Breast epithelium (tissue), 4 donors: ENCODE results near the gene CHN1. TPM values are rescaled to one million over a fixed set of nuclear protein-coding genes. Genes with fewer than 3 reads are reported as not detected.

ENCODE experiments used
- DNase-seq, 2 donors: peaks; one replicate each; pipeline ENCODE4 v3.0.0-alpha.2; 2019; ENCODE audit warnings: low spot score in 2 of 2
- H3K27ac ChIP-seq, 2 donors: fragments of 200-600 bp; sonication (generic) in 1 of 2; one replicate each; pipeline ENCODE4 v1.5.1; 2016 to 2019; ENCODE audit warnings: mild to moderate bottlenecking in 1 of 2
- H3K27me3 ChIP-seq, 2 donors: fragments of 200-600 bp; sonication (generic) in 1 of 2; one replicate each; pipeline versions ENCODE4 v1.5.1 to v1.6.0; 2017 to 2019; ENCODE audit warnings: control low read depth in 1 of 2, mild to moderate bottlenecking in 1 of 2
- H3K36me3 ChIP-seq: fragments of 200-600 bp; one replicate; pipeline ENCODE4 v1.5.1; 2019
- H3K4me1 ChIP-seq, 2 donors: fragments of 200-600 bp; sonication (generic); one replicate each; pipeline ENCODE4 v1.5.1; 2016 to 2019; ENCODE audit warnings: control low read depth in 1 of 2
- H3K4me3 ChIP-seq, 3 donors: fragments of 200-600 bp; sonication (generic); 1 replicate in 2 of 3; 2 replicates in 1 of 3; pipeline ENCODE4 v1.5.1; 2016 to 2019; ENCODE audit warnings: mild to moderate bottlenecking in 3 of 3, moderate library complexity in 2 of 3
- H3K9me3 ChIP-seq, 2 donors: fragments of 200-600 bp; sonication (generic) in 1 of 2; one replicate each; pipeline ENCODE4 v1.5.1; 2016 to 2019; ENCODE audit warnings: control low read depth in 1 of 2
- CTCF ChIP-seq, 3 donors: fragments of 450-650 bp; IDR thresholded peaks; one replicate each; pipeline ENCODE4 v1.5.1; 2016 to 2017; ENCODE audit warnings: antibody characterized with exemption in 3 of 3, mild to moderate bottlenecking in 3 of 3, moderate library complexity in 3 of 3
- POLR2A ChIP-seq: fragments of 450-650 bp; IDR thresholded peaks from one replicate; pipeline ENCODE4 v1.6.1; 2016; ENCODE audit warnings: antibody characterized with exemption, mild to moderate bottlenecking, moderate library complexity
- POLR2AphosphoS5 ChIP-seq, 3 donors: sonication (generic); formaldehyde crosslinking; IDR thresholded peaks; one replicate each; pipeline ENCODE4 v1.6.1; 2017; ENCODE audit warnings: antibody characterized with exemption in 3 of 3
- intact Hi-C: fragments of 100-400 bp; cut with DNase I; formaldehyde crosslinking; loops from one replicate; pipeline ENCODE4 v1.15.1; 2023; ENCODE audit warnings: low total_unique reads
- total RNA-seq, 3 donors: library from RNA; depleted of rRNA; stranded (reverse); fragments of >200 nt; gene quantifications; one replicate each; pipeline ENCODE4 v1.1.0, GENCODE V29; 2016

The CHN1 gene
- total RNA-seq, 3 donors from 2014 or later: 9.8 to 14.7 (median 13.4) TPM

- Histone ChIP-seq H3K27me3 (no peaks in the 10 kb centered on the region), H3K4me1 (no peaks in the 10 kb centered on the region), H3K4me3 (no peak overlapping the region), H3K9me3 (no peaks in the 10 kb centered on the region), H3K36me3 (no peaks in the 10 kb centered on the region), H3K27ac (no peak overlapping the region)
- DNase-seq: no peak
- TF ChIP-seq POLR2AphosphoS5 (IDR thresholded peaks at IDR 0.05) (no peak), POLR2A (no peak), CTCF (IDR thresholded peaks at IDR 0.05) (no peak)
- intact Hi-C loops: no loop called here
Measured at GRCh38 chr2:174868878-174869277, 136.3 kb downstream of the CHN1 start.

GRCh38 chr2:174866421-174866820 lies 138.8 kb downstream of the CHN1 start:
- intact Hi-C loops: no loop called here
- H3K4me3 ChIP-seq: no peak overlapping the region
- DNase-seq: no peak
- no peaks in the 10 kb centered on the region for H3K4me1 ChIP-seq
- H3K36me3 ChIP-seq: no peaks in the 10 kb centered on the region
- no peak for TF ChIP-seq POLR2A
- TF ChIP-seq POLR2AphosphoS5 (IDR thresholded peaks at IDR 0.05): no peak
- TF ChIP-seq CTCF (IDR thresholded peaks at IDR 0.05): no peak
- no peak overlapping the region for H3K27ac ChIP-seq
- no peaks in the 10 kb centered on the region for H3K27me3 ChIP-seq
- H3K9me3 ChIP-seq: no peaks in the 10 kb centered on the region

- Histone ChIP-seq H3K27me3 (no peaks in the 10 kb centered on the region), H3K4me3 (no peak overlapping the region), H3K9me3 (no peaks in the 10 kb centered on the region), H3K36me3 (no peaks in the 10 kb centered on the region), H3K4me1 (no peaks in the 10 kb centered on the region), H3K27ac (no peak overlapping the region)
- no peak for DNase-seq
- TF ChIP-seq POLR2AphosphoS5 (IDR thresholded peaks at IDR 0.05): no peak
- intact Hi-C loops: no loop called here
Measured at GRCh38 chr2:174863183-174863582, 142.0 kb downstream of the CHN1 start.

- Histone ChIP-seq H3K4me1 (no peaks in the 10 kb centered on the region), H3K27me3 (no peaks in the 10 kb centered on the region), H3K9me3 (no peaks in the 10 kb centered on the region), H3K36me3 (no peaks in the 10 kb centered on the region), H3K27ac (no peak overlapping the region), H3K4me3 (no peak overlapping the region)
- TF ChIP-seq CTCF (IDR thresholded peaks at IDR 0.05) (no peak), POLR2AphosphoS5 (IDR thresholded peaks at IDR 0.05) (no peak), POLR2A (no peak)
- DNase-seq: no peak
- intact Hi-C loops: no loop called here
Measured at GRCh38 chr2:174859563-174860169, 145.5 kb downstream of the CHN1 start.

GRCh38 chr2:174858745-174859144 lies 146.4 kb downstream of the CHN1 start:
- Histone ChIP-seq H3K36me3 (no peaks in the 10 kb centered on the region), H3K27me3 (no peaks in the 10 kb centered on the region), H3K4me1 (no peaks in the 10 kb centered on the region), H3K4me3 (no peak overlapping the region), H3K27ac (no peak overlapping the region), H3K9me3 (no peaks in the 10 kb centered on the region)
- intact Hi-C loops: no loop called here
- no peak for TF ChIP-seq POLR2A
- no peak for TF ChIP-seq POLR2AphosphoS5 (IDR thresholded peaks at IDR 0.05)
- no peak for TF ChIP-seq CTCF (IDR thresholded peaks at IDR 0.05)
- no peak for DNase-seq

- no peak overlapping the region for H3K27ac ChIP-seq
- H3K4me3 ChIP-seq: no peak overlapping the region
- no peaks in the 10 kb centered on the region for H3K36me3 ChIP-seq
- no peak for DNase-seq
- no peaks in the 10 kb centered on the region for H3K4me1 ChIP-seq
- TF ChIP-seq POLR2AphosphoS5 (IDR thresholded peaks at IDR 0.05): no peak
- no peak for TF ChIP-seq POLR2A
- no peak for TF ChIP-seq CTCF (IDR thresholded peaks at IDR 0.05)
- intact Hi-C loops: no loop called here
- no peaks in the 10 kb centered on the region for H3K9me3 ChIP-seq
- no peaks in the 10 kb centered on the region for H3K27me3 ChIP-seq
Measured at GRCh38 chr2:174856447-174856846, 148.7 kb downstream of the CHN1 start.
